T1000 (cell line): ENCODE measurements around the gene TIGD1.
"Not testable (repeated sequence)": the region's sequence is repeated elsewhere in the genome, so short reads cannot be mapped to it uniquely, and the experiment has no call there.

Experiments used
- DNase-seq: peaks from one replicate; lab custom pipeline; 2025; ENCODE audit warnings: mixed read lengths; lab: John Stamatoyannopoulos, UW

Gene TIGD1

DNA sequence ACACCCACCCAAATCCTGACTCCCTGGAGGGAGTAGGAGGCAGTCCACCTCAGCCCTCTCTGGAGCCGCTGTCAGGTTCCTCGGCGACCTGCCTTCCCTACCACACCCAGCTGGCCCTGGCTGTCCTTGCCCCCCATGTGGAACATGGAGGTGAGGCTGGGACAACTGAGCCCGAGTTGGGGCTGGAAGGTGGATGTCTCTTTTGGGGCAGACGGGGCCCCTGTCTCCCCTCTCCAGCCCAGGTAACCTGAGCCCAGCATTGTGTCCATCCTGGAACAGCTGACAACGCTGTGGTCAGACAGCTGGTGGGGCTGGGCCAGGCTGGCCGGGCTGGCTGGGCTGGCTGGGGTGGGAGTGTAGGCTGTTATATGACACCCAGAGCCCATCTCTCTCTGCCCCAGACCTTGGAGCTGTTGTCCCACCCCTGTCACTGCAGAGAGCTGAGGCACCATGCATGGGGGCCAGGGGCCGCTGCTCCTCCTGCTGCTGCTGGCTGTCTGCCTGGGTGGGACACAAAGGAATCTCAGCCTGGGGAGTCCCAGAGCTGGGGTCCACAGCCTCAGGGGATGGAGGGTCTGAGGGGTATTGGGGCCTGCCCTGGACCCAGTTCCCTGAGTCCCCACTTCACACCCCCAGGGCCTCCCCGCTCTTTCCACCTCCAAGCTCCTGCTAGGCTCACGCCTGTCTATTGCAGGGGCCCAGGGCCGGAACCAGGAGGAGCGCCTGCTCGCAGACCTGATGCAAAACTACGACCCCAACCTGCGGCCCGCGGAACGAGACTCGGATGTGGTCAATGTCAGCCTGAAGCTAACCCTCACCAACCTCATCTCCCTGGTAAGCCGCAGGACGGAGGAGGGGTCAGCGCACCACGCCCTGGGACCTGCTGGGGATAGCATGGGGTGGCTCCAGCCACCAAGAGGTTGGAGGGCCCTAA lies 10.8 kb downstream of the TIGD1 start, which contains the start of gene CHRNG:
Gene CHRNG (plus strand): TSS at position 395 of the 934 bp plus-strand sequence. CDS start 56 bp downstream, at position 451.
- no peak for DNase-seq

- no peak for DNase-seq
Observed at GRCh38 chr2:232538671-232539070, 11.7 kb downstream of the TIGD1 start.

GRCh38 chr2:232537499-232537898 lies 12.9 kb downstream of the TIGD1 start:
- DNase-seq, result no peak

GRCh38 chr2:232537079-232537478 lies 13.3 kb downstream of the TIGD1 start:
- DNase-seq, result no peak

DNA sequence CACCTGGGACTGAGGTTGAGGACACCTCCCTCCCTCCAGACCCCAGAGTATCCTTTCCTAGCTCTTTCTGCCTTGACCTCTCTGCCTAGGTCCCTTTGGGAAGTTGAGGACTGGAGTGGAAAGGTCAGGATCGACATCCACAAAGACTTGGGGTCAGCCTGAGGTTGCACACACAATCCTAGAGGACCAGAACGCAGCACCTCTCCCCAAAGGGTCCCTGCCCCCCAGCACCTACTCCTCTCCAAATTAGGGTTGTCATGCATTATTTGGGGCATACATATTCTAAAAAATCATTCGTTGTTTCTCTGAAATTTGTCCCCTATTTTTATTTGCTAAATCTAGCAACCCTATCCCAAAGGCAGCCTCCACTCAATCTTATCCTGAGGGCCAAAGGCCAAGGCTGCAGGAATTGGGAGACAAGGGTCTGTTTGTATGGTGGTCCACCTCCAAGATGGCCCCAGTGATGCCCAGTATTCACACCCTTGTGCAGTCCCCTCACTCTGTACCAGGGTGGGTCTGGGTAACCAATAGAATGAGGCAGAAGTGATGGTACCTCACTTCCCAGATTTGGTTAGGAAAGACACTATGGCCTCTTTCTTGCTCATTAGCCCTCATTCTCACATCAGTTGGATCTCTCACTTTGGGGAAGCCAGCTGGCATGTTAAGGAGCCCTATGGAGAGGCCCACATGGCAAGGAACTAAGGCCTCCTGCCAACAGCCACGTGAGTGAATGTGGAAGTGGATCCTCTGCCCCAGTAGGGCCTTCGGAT lies 14.4 kb downstream of the TIGD1 start:
- DNase-seq, result no peak

- DNase-seq, result no peak
Observed at GRCh38 chr2:232534940-232535651, 15.3 kb downstream of the TIGD1 start.

DNA sequence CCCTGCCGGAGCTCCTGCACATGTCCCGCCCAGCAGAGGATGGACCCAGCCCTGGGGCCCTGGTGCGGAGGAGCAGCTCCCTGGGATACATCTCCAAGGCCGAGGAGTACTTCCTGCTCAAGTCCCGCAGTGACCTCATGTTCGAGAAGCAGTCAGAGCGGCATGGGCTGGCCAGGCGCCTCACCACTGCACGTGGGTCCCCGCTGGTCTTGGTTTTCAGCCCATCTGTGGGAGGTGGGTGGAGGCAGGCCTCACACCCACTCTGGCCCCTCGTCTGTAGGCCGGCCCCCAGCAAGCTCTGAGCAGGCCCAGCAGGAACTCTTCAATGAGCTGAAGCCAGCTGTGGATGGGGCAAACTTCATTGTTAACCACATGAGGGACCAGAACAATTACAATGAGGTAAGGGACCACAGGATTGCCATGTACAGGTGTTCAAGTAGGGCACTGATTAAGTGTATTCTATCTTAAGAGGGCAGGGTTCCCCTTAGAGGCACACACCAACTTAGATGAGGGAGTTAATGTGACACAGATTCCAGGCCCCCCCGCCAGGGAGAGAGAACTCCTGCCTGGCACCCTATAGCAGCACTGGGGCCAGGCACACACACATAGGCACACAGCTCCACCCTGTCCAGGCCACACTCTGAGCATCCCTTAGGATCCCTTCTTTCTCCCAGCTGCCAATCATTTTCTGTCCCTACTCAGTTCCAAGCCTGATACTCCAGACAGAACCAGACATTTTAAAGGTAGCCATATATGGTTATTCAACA lies 16.2 kb downstream of the TIGD1 start:
- no peak for DNase-seq

GRCh38 chr2:232532821-232533220 lies 17.5 kb downstream of the TIGD1 start:
- not testable (repeated sequence) for DNase-seq

- DNase-seq, result no peak
Observed at GRCh38 chr2:232532419-232532818, 17.9 kb downstream of the TIGD1 start.

- no peak for DNase-seq
Observed at GRCh38 chr2:232530626-232531260, 19.6 kb downstream of the TIGD1 start.

- DNase-seq, result no peak
Observed at GRCh38 chr2:232529806-232530547, 20.4 kb downstream of the TIGD1 start.

DNA sequence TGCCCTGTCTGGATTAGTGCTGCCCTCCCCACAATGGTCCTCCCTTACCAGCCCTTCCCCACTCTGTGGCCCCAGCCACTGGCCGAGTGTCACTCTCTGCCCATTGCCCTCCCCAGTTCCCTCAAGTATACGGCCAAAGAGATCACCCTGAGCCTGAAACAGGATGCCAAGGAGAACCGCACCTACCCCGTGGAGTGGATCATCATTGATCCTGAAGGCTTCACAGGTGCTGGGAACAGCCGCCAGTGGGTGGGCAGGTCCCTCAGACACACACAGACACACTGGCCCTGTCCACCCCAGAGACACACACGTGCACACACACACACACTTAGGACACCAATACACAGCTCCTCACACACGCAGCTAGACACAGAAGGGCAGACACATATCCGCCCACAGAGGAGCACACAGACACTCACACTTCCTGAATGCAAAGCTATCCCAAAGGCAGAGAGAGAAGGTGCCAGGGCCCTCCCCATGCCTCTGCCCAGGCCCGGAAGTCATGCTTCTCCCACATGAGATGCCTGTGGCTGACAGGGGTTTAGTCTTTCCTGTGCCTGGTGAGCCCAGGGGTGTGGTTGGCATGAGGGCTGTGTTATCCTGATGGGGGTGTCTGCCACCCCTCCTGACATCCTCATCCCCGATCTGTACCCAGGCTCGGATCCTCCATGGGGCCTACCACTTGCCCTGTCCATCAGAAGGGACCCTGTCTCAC lies 21.5 kb downstream of the TIGD1 start:
- no peak for DNase-seq

- DNase-seq, result no peak
Observed at GRCh38 chr2:232527905-232528470, 22.4 kb downstream of the TIGD1 start.

DNA sequence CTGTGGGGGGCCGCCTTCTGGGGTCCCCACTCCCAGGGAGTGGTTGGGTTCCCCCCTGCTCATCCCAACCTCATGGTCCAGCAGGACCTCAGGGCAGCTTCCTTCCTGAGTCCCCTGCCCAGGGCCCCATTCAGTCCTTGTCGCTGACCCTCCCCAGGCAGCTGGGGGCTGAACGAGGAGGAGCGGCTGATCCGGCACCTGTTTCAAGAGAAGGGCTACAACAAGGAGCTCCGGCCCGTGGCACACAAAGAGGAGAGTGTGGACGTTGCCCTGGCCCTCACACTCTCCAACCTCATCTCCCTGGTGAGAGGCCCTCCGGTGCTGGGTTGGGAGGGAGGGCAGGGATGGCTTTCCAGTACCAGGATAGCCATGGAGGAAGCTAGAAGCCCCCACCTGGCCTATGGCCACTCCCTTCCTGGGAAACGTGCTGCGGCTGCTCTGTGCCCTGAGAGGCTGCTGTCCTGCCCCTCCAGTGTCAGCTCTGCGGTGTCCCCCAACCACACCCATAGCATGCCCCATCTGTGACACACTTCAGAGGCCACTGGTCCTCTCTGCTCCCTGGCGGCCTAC lies 23.9 kb downstream of the TIGD1 start:
- DNase-seq, result no peak

DNA sequence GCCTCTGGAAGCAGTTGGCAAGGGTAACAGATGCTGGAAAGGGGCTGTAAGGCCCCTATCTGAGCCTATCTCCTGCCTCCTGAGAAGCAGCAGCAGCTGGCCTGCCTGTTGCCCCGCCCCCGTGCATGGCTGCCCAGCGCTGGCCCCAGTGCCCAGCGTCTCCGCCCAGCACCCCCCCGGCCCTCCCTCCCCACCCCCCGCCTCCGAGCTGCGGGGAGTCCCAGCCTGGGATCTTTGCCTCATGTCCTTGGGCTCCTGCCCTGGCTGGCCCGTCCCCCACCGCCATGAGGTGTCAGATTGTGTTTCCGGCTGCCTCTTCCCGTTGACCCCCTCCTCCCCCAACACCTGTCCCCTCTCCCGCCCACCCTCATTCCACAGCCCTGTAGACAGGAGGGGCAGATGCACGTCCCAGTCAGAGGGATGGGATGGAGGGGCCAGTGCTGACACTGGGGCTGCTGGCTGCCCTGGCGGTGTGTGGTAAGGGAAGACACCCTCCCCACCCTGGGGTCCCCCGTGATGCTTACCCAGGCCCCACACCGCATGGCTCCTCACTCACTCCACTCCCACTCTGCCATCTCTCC lies 24.5 kb downstream of the TIGD1 start, which contains the start of gene CHRND:
Gene CHRND (plus strand): TSS at position 370 of the 581 bp plus-strand sequence. CDS start 56 bp downstream, at position 426.
- no peak for DNase-seq

- DNase-seq, result no peak
Observed at GRCh38 chr2:232525199-232525598, 25.2 kb downstream of the TIGD1 start.

- no peak for DNase-seq
Observed at GRCh38 chr2:232524771-232525170, 25.6 kb downstream of the TIGD1 start.
